Neural cell (in vitro differentiated cells): ENCODE results near the gene BPI. TPM values are rescaled to one million over a fixed set of nuclear protein-coding genes. Genes with fewer than 3 reads are reported as not detected.

Experiments used
- H2AFZ ChIP-seq: fragments of 200-600, 300-800 bp; sonication (generic), shearing (Covaris generic); 2 replicates; pipeline ENCODE4 v1.6.0; 2014; ENCODE audit warnings: low read depth, mild to moderate bottlenecking, antibody characterized with exemption, low read length, moderate library complexity
- H3F3A ChIP-seq: fragments of 200-600 bp; shearing (Covaris generic); 2 replicates; pipeline ENCODE4 v1.6.1; 2016; ENCODE audit warnings: mild to moderate bottlenecking, moderate library complexity, mixed read lengths, antibody characterized with exemption, low read length; ENCODE audit not compliant: insufficient read depth, poor library complexity, severe bottlenecking
- H3K27ac ChIP-seq: fragments of 200-600, 300-800 bp; sonication (generic), shearing (Covaris generic); 2 replicates; pipeline ENCODE4 v1.5.1; 2014; ENCODE audit warnings: mild to moderate bottlenecking, low read length, moderate library complexity
- H3K27me3 ChIP-seq: fragments of 300-800, 200-600 bp; sonication (generic), shearing (Covaris generic); 2 replicates; pipeline ENCODE4 v1.6.0; 2014; ENCODE audit warnings: mild to moderate bottlenecking, low read depth, low read length, moderate library complexity; ENCODE audit not compliant: insufficient read depth
- H3K36me3 ChIP-seq: fragments of 300-800, 200-600 bp; sonication (generic), shearing (Covaris generic); 2 replicates; pipeline ENCODE4 v1.5.1; 2014; ENCODE audit warnings: mild to moderate bottlenecking, antibody characterized with exemption, low read length, moderate library complexity; ENCODE audit not compliant: insufficient read depth
- H3K4me2 ChIP-seq: fragments of 300-800, 200-600 bp; sonication (generic), shearing (Covaris generic); 2 replicates; pipeline ENCODE4 v1.6.0; 2014; ENCODE audit warnings: mild to moderate bottlenecking, low read length
- H3K4me3 ChIP-seq: fragments of 300-800, 200-600 bp; sonication (generic), shearing (Covaris generic); 2 replicates; pipeline ENCODE4 v1.5.1; 2014; ENCODE audit warnings: mild to moderate bottlenecking, low read length, moderate library complexity
- H3K79me2 ChIP-seq: fragments of 200-600 bp; shearing (Covaris generic); replicated peaks from 2 replicates; pipeline ENCODE4 v1.6.0; 2014; ENCODE audit warnings: mild to moderate bottlenecking, low read length, moderate library complexity; ENCODE audit not compliant: insufficient read depth
- H3K9ac ChIP-seq: fragments of 300-800, 200-600 bp; sonication (generic), shearing (Covaris generic); 2 replicates; pipeline ENCODE4 v1.6.1; 2016; ENCODE audit warnings: mild to moderate bottlenecking, low read length, mixed read lengths
- H3K9me2 ChIP-seq: fragments of 200-600 bp; shearing (Covaris generic); 2 replicates; pipeline ENCODE4 v1.6.1; 2016; ENCODE audit warnings: mild to moderate bottlenecking, low read length, mixed read lengths; ENCODE audit not compliant: insufficient read depth
- H3K9me3 ChIP-seq: fragments of 200-600, 300-800 bp; sonication (generic), shearing (Covaris generic); 2 replicates; pipeline ENCODE4 v1.6.1; 2016; ENCODE audit warnings: mild to moderate bottlenecking, mixed run types, low read length, moderate library complexity, mixed read lengths
- H4K20me1 ChIP-seq: fragments of 200-600 bp; shearing (Covaris generic); 2 replicates; pipeline ENCODE4 v1.6.1; 2016; ENCODE audit warnings: mild to moderate bottlenecking, mixed run types; ENCODE audit not compliant: insufficient read depth
- EP300 ChIP-seq: fragments of 450-650 bp; conservative IDR thresholded peaks from 2 replicates; pipeline ENCODE4 v1.6.1; 2014; ENCODE audit warnings: antibody characterized with exemption, mild to moderate bottlenecking, moderate library complexity; ENCODE audit not compliant: poor library complexity, severe bottlenecking
- EZH2 ChIP-seq: fragments of 200-600, 300-800 bp; shearing (Covaris generic), sonication (generic); IDR thresholded peaks from 2 replicates; pipeline ENCODE4 v1.6.1; 2014; ENCODE audit warnings: antibody characterized with exemption, low read length, borderline replicate concordance, mild to moderate bottlenecking; ENCODE audit not compliant: insufficient read depth, poor library complexity, severe bottlenecking
- MXI1 ChIP-seq: fragments of 450-650 bp; conservative IDR thresholded peaks from 2 replicates; pipeline ENCODE4 v1.6.1; 2014; ENCODE audit warnings: antibody characterized with exemption, mild to moderate bottlenecking; ENCODE audit not compliant: poor library complexity, severe bottlenecking
- POLR2AphosphoS5 ChIP-seq: IDR thresholded peaks from 2 replicates; pipeline ENCODE4 v1.6.1; 2012
- RAD21 ChIP-seq: fragments of 450-650 bp; conservative IDR thresholded peaks from 2 replicates; pipeline ENCODE4 v1.6.1; 2014; ENCODE audit warnings: antibody characterized with exemption, mild to moderate bottlenecking, moderate library complexity
- SMC3 ChIP-seq: fragments of 450-650 bp; conservative IDR thresholded peaks from 2 replicates; pipeline ENCODE4 v1.6.1; 2014; ENCODE audit warnings: antibody characterized with exemption, mild to moderate bottlenecking, moderate library complexity; ENCODE audit not compliant: poor library complexity
- TAF1 ChIP-seq: IDR thresholded peaks from 2 replicates; pipeline ENCODE4 v1.6.1; 2012; ENCODE audit warnings: low read depth
- polyA plus RNA-seq: library from polyadenylated mRNA; depleted of rRNA; stranded (reverse); fragments of >200 nt; gene quantifications from 2 replicates; pipeline ENCODE4 v1.2.3, GENCODE V29; 2014
- TF ChIP-seq, protein P1 (sequence below): fragments of 450-650 bp; IDR thresholded peaks from 2 replicates; pipeline ENCODE4 v1.5.1; 2014; ENCODE audit warnings: antibody characterized with exemption, mild to moderate bottlenecking, moderate library complexity; ENCODE audit not compliant: poor library complexity, severe bottlenecking
- TF ChIP-seq, protein P2 (sequence below): IDR thresholded peaks from 2 replicates; pipeline ENCODE4 v1.6.1; 2012; ENCODE audit warnings: borderline replicate concordance

The BPI gene
- polyA plus RNA-seq, 1 donor from 2014 or later, result not detected

DNA sequence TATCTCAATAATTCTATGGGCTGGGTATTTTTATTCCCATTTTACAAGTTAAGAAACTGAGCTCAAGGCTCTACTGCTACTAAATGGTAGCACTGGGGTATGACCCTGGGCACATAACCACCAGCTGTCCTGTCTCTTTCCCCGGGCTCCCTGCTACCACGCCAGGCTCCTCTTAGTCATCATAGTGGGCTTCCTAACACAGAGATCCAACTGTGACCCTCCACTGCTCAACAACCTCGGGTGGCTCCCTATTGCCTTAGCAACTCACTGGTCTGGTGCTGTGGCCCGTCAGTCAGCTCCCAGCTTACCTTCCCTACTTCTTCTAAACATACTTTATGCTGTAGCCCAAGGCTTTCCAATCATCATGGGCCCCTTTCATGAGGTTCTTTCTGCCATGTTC, 47.9 kb upstream of the BPI start:
- Histone ChIP-seq H4K20me1 (no peaks in the 10 kb centered on the region), H3K9me3 (no peaks in the 10 kb centered on the region), H3K36me3 (no peaks in the 10 kb centered on the region), H3K9me2 (no peaks in the 10 kb centered on the region), H3F3A (no peaks in the 10 kb centered on the region), H3K79me2 (no peaks in the 10 kb centered on the region), H2AFZ (no peak overlapping the region), H3K27ac (no peak overlapping the region), H3K4me2 (no peak overlapping the region), H3K4me3 (no peak overlapping the region), H3K27me3 (peaks cover 5% of the 10 kb centered on the region), H3K9ac (no peak overlapping the region)
- TF ChIP-seq, protein P1, sequence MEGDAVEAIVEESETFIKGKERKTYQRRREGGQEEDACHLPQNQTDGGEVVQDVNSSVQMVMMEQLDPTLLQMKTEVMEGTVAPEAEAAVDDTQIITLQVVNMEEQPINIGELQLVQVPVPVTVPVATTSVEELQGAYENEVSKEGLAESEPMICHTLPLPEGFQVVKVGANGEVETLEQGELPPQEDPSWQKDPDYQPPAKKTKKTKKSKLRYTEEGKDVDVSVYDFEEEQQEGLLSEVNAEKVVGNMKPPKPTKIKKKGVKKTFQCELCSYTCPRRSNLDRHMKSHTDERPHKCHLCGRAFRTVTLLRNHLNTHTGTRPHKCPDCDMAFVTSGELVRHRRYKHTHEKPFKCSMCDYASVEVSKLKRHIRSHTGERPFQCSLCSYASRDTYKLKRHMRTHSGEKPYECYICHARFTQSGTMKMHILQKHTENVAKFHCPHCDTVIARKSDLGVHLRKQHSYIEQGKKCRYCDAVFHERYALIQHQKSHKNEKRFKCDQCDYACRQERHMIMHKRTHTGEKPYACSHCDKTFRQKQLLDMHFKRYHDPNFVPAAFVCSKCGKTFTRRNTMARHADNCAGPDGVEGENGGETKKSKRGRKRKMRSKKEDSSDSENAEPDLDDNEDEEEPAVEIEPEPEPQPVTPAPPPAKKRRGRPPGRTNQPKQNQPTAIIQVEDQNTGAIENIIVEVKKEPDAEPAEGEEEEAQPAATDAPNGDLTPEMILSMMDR, result no peak
- TF ChIP-seq EZH2, result no peak
- no peak for TF ChIP-seq EP300
- TF ChIP-seq, protein P2, sequence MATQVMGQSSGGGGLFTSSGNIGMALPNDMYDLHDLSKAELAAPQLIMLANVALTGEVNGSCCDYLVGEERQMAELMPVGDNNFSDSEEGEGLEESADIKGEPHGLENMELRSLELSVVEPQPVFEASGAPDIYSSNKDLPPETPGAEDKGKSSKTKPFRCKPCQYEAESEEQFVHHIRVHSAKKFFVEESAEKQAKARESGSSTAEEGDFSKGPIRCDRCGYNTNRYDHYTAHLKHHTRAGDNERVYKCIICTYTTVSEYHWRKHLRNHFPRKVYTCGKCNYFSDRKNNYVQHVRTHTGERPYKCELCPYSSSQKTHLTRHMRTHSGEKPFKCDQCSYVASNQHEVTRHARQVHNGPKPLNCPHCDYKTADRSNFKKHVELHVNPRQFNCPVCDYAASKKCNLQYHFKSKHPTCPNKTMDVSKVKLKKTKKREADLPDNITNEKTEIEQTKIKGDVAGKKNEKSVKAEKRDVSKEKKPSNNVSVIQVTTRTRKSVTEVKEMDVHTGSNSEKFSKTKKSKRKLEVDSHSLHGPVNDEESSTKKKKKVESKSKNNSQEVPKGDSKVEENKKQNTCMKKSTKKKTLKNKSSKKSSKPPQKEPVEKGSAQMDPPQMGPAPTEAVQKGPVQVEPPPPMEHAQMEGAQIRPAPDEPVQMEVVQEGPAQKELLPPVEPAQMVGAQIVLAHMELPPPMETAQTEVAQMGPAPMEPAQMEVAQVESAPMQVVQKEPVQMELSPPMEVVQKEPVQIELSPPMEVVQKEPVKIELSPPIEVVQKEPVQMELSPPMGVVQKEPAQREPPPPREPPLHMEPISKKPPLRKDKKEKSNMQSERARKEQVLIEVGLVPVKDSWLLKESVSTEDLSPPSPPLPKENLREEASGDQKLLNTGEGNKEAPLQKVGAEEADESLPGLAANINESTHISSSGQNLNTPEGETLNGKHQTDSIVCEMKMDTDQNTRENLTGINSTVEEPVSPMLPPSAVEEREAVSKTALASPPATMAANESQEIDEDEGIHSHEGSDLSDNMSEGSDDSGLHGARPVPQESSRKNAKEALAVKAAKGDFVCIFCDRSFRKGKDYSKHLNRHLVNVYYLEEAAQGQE, result no peak
- TF ChIP-seq MXI1, result no peak
- TF ChIP-seq SMC3, result no peak
- no peak for TF ChIP-seq TAF1
- no peak for TF ChIP-seq POLR2AphosphoS5
- no peak for TF ChIP-seq RAD21

DNA sequence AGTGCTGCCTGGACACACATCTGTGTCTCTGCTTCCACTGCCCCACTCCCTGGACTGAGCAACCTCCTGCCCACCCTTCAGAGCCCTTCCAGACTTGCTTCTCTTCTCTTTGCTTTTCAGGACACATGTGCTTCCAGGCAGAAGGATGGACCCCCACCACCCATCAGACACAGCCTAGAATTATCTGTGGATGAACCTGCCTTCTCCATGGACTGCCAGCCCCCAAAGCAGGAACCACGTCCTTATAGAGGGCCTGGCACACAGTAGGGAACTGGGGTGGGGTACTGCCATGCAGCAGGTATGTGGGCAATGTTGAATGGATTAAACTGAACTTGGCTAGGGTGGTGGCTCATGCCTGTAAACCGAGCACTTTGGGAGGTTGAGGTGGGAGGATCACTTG, 47.0 kb upstream of the BPI start:
- Histone ChIP-seq H4K20me1 (no peaks in the 10 kb centered on the region), H3K27me3 (peaks cover 5% of the 10 kb centered on the region), H2AFZ (no peak overlapping the region), H3K27ac (no peak overlapping the region), H3F3A (no peaks in the 10 kb centered on the region), H3K9ac (no peak overlapping the region), H3K9me3 (no peaks in the 10 kb centered on the region), H3K79me2 (no peaks in the 10 kb centered on the region), H3K4me3 (no peak overlapping the region), H3K4me2 (no peak overlapping the region), H3K9me2 (no peaks in the 10 kb centered on the region), H3K36me3 (no peaks in the 10 kb centered on the region)
- no peak for TF ChIP-seq POLR2AphosphoS5
- no peak for TF ChIP-seq MXI1
- TF ChIP-seq RAD21, result no peak
- TF ChIP-seq, protein P1, result no peak
- TF ChIP-seq, protein P2, result no peak
- no peak for TF ChIP-seq SMC3
- no peak for TF ChIP-seq EP300
- no peak for TF ChIP-seq EZH2
- no peak for TF ChIP-seq TAF1
